DLD1 (cell line): ENCODE measurements around the gene DOK6.

ENCODE experiments used
- in situ Hi-C: cut with HindIII; loops from 2 replicates; pipeline ENCODE4 v1.10.0; 2017; ENCODE audit warnings: low sequenced_read_pairs

DOK6 gene

GRCh38 chr18:69734536-69734935, 333.8 kb downstream of the DOK6 start:
- in situ Hi-C loops, result no loop called here

DNA sequence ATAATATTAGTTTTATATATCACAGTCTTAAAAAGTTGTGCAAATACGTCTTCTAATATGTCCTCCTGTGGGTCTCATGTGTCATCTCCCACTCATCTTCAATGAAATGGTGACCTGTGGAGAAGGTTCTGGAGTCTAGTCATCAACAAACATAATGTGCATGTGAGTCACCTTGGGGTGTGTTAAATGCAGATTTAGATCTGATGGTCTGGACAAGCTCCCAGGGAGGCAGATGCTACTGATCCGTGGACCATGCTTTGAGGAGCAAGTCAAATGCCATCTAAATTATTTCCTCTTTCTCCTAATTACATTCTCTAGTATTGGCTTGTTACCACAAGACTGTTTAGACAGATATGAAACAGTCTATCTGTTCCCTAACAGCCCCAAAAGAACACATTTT, 336.0 kb downstream of the DOK6 start:
- in situ Hi-C loops, result no loop called here

GRCh38 chr18:69737851-69738250, 337.2 kb downstream of the DOK6 start:
- in situ Hi-C loops, result no loop called here

DNA sequence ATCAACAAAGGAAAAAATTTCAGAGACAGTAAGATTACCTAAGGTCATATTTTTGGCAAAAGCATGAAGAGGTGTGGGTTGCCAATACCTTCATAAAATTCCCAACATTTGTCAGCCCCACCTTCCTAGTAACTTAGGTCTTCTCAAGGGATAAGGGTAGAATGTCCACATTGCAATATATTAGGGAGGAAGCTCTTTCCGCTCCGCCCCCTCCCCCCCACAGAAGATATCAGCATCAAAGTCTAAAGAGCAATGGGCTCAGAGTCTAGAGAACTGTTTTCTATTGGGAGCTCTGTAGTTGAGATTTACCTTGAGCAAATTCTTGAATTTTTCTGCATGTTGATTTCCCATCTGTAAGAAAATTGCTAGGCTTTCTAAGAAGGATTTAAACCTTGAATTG, 346.7 kb downstream of the DOK6 start:
- in situ Hi-C loops, result no loop called here

DNA sequence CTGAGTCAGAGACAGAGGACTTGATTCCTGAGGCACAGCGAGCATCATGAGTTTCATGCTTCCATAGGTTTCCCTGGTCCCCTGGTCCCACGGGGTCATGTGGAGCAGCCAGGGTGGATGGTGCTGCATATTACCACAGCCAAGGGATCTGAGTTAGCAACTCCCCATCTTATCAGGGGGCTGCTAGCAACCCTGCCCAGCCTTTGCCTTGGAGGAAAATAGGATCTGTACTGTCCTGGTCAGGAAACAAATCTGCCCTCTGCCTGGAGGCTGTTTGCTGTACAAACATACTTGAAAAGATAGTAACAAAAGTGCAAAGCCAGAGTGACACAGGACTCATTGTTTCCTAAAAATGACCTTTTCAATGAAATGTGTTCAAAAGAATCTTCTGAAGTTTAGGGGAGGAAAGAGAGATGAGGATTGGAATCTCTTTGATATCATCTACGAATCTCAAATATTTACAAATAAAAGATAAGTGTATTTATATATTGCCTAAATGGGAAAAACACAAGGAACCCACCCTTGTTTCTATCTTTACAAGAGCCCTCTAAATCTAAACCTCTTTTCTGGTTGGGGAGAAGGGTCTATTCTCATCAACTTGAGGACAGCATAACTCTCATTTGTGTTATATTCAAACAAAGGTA, 352.2 kb downstream of the DOK6 start:
- in situ Hi-C loops, result no loop called here

DNA sequence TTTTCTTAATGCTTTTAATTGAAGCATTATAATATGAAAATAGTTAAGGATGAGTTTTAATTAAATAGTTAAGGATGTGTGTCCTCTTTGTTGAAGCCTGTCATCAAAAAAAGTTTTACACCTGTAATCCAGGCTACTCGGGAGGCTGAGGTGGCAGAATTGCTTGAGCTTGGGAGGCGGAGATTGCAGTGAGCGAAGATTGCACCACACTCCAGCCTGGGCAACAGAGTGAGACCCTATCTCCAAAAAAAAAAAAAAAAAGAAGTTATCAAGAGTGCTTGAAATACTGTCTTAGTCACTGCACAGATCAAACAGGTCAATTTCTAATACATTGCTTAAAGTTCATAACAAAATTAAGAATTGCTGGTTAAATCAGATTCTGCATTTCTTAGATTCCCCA, 353.4 kb downstream of the DOK6 start:
- in situ Hi-C loops, result no loop called here

DNA sequence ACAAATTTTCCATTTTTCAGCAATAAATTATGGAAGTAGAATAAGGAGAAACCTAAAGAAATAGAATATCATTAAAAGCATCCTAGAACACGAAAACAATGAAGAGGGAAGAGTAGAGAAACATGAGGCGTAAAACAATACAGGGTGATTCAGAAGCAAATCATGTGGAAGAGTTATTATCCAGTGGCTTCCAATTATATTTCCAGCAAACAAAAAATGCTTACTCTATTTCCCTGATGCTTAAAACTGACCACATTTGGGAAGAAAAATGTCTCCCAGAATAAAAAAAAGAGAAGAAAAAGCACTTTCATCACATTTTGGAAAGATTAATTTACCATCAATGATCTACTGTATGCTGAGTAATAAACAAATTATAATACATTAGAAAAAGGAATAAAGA, 354.4 kb downstream of the DOK6 start:
- in situ Hi-C loops, result no loop called here

GRCh38 chr18:69755856-69756496, 355.3 kb downstream of the DOK6 start:
- in situ Hi-C loops, result no loop called here

DNA sequence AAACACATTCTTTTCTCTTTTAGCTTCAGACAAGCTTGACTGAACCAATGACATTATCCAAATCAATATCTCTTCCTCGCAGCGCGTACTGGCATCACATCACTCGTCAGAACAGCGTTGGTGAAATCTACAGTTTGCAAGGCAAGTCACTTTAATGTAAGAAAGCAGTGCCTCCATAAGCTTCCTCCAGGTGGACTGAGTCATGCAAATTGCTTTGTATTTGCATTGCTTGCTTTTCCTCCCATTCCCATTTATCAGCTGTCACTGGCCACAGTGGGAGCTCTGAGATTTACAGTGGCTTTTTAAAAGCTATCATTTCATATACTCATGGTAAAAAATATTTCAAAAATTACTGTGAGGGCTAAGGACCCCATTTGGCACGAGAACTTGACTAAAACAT, 357.0 kb downstream of the DOK6 start:
- in situ Hi-C loops, result no loop called here

DNA sequence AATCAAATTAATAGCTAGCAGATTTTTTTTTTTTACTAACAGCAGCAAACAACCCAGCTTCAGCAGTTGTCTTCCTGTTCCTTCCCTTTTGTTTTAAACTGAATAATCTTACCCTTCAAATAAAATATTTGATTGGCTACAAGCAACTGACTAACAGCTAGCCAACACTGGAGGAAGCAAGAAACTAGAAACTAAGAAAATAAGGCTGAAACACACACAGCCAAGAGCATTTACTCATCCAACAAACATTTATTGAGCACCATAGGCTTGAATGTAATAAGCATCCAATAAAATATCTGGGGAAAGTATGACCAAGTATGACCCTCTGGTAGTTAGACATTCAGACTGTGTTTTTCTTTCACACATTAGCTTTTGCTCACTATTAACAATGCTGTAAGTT, 357.8 kb downstream of the DOK6 start:
- in situ Hi-C loops, result no loop called here

DNA sequence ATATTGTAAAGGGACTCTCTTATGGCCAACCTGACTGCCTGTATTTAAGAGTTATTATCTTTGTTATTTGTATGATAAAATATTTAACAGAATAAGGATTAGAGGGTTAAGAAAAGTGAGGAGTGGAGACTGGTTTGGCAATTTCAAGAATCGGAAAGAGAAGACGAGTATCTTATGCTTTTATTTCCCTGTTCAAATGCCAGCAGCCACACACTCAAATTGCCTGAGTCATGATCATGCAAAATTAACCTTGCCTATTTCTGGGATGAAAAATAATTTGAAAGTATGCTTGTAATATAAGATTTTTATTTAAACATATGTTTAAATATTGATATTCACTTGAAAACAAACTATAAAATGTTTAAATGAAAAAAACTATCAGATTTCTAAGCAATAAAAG, 358.4 kb downstream of the DOK6 start:
- in situ Hi-C loops, result no loop called here

DNA sequence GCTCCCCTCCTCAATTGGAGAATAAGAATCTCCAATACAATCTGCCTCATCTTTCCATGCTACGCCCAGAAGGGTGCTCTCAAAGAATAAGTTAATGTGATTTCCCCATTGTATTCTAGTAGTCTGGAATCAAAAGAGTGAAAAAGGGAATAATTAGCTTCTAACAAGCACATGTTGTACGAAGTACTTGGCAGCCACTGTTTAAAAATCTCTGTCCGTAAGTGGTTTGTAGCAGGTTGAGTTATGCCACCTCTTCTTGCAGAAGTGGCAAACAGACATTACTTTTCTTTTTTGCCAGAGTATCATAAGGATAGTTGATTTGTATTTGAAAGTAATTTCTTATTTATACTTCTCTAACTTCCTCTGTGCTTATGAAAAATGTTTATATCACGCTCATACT, 362.3 kb downstream of the DOK6 start:
- in situ Hi-C loops, result no loop called here

- in situ Hi-C loops, result no loop called here
Observed at GRCh38 chr18:69763821-69764220, 363.1 kb downstream of the DOK6 start.

DNA sequence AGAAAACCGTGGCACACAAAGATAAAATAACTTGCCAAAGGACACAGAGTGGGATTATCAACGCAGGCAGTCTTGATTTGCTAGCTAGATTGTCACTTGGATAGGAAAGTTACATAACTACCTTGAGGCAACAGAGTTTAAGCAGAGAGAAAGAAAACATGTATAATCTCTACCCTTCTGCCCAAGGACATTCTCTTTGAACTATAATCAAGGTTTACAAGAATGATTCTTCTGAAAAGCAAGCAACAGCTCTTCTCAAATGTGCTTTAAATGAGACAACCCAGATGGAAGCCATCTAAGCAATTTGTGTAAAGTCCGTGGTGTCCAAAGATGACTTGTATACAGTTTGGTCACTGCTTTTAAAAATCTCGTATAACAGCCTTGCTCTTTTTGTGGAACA, 369.6 kb downstream of the DOK6 start:
- in situ Hi-C loops, result no loop called here

DNA sequence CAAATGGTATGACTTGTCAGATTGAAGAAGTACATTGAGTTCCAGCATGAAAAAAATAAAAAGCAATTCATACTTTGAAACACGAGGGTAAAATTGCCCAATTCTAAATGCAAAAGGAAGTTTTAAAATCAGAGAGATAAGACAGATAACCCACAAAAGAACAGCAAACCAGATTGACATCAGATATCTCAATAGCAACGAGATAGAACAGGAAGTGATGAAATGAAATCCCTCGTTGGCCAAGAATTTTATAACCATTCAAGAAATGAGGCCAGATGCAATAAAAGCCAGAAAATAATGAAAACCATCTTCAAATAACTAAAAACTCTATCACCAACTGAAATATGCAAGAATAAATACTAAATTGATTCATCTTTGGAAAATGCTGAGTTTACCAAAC, 374.1 kb downstream of the DOK6 start:
- in situ Hi-C loops, result no loop called here

GRCh38 chr18:69777248-69777647, 376.6 kb downstream of the DOK6 start:
- in situ Hi-C loops, result no loop called here

DNA sequence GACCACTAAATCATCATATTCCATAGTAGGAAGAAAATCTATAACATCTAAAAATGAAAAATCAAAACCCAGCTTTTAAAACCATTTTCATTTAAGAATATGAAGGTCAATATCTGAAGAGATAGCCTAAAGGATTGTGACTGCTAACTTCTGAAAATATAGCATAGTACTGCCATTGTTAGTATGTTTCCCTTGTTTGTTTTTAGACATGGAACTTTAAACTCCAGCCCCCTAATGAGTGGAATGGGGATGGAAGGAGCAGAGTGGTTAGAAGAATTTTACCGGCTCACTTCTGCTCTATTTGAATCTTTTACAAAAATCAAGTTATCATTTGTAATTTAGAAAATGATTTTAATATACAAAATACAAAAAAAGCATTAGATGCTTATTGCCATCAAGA, 378.0 kb downstream of the DOK6 start:
- in situ Hi-C loops, result no loop called here

DNA sequence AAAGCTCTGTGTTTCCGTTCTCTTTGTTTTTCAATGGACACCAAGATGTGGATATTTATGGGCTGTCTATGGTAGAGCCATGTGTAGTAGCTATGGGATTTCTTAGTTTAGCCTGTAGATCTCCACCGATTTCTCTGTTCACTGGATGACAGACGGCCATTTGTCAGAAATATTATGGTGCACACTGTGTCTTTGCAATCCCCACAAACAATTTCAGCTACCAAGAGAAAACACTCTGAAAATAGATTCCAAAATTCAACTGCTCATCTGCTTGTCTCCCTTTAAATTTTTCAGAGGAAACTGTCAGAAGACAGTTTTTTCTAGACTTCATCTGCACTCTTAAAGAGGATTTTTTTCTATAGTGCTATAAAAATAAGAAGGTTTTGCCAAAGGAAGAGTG, 380.2 kb downstream of the DOK6 start:
- in situ Hi-C loops, result no loop called here

GRCh38 chr18:69784815-69785214, 384.1 kb downstream of the DOK6 start:
- in situ Hi-C loops, result no loop called here

DNA sequence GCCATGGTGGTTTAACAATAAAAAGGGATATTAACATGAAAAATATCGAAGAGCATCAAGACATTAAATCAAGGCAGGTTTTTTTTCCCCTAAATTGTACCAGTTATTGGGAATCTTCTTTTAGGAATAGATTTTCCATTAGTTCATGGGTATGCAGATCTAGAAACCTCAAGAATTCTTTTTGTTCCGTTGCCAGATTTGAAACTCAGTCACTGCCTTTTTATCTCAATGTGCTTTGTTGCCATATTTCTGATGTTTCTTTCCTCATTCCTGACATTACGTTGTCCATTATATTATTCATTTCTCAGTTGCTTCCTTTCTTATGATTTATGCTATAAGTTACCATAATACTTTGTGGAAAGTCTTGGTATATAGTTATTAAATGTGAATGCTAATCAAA, 384.8 kb downstream of the DOK6 start:
- in situ Hi-C loops, result no loop called here

GRCh38 chr18:69786427-69786826, 385.7 kb downstream of the DOK6 start:
- in situ Hi-C loops, result no loop called here

DNA sequence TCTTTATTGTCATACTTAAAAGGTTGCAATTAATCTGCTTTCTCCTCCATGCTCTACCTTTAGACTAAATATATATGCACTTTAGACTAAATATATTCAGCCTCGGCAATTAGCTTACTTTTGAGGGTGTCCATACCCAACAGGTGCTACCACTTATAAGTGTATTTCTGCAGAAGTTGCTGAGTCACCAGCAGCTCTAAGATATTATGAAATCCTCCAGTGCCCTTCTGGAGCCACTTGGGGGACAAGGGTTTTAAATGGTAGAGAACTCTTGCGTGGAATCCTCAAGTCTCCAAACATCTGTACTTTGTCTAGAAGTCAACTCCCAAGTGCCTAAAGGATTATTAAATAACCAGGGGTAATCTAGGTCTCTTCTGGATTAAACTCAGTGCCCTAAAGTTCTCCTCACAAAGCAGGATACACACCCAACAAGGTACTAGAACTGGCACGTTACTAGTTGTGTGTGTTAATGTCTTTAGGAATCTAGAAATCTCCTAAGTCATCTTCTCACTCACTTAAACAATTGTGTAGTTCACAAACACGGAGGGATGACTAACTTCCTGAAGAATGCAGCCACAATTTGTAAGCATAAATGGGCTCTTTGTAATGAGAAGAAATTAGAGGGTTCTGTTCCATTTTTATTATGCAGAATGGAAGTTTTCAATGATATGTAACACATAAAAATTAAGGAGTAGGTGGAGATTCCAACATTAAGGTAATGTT, 387.3 kb downstream of the DOK6 start:
- in situ Hi-C loops, result no loop called here
